Mucosa of rectum (tissue), 2 donors: ENCODE data around the gene GDAP2.
"Not testable (repeated sequence)": the region's sequence is repeated elsewhere in the genome, so short reads cannot be mapped to it uniquely, and the experiment has no call there.

Experiments used
- H3K27ac ChIP-seq, 2 donors: one replicate each; pipeline ENCODE4 v1.7.0; 2013; ENCODE audit warnings: inconsistent platforms in 2 of 2, low read depth in 2 of 2, low read length in 2 of 2
- H3K27me3 ChIP-seq, 2 donors: one replicate each; pipeline ENCODE4 v1.7.0; 2013; ENCODE audit warnings: low read length in 2 of 2; ENCODE audit not compliant: control insufficient read depth in 2 of 2, insufficient read depth in 2 of 2
- H3K36me3 ChIP-seq, 2 donors: one replicate each; pipeline ENCODE4 v1.7.0; 2013; ENCODE audit warnings: low read length in 2 of 2; ENCODE audit not compliant: control insufficient read depth in 2 of 2, insufficient read depth in 2 of 2
- H3K4me1 ChIP-seq, 2 donors: one replicate each; pipeline ENCODE4 v1.7.0; 2013; ENCODE audit warnings: low read length in 2 of 2, mild to moderate bottlenecking in 1 of 2; ENCODE audit not compliant: control insufficient read depth in 2 of 2, insufficient read depth in 2 of 2
- H3K4me3 ChIP-seq, 2 donors: one replicate each; pipeline ENCODE4 v1.7.0; 2013; ENCODE audit warnings: low read length in 2 of 2
- H3K9ac ChIP-seq, 2 donors: one replicate each; pipeline ENCODE4 v1.7.0; 2013; ENCODE audit warnings: low read length in 2 of 2, low read depth in 1 of 2, mild to moderate bottlenecking in 1 of 2
- H3K9me3 ChIP-seq, 2 donors: one replicate each; pipeline ENCODE4 v1.7.0; 2013; ENCODE audit warnings: low read length in 2 of 2; ENCODE audit not compliant: control insufficient read depth in 2 of 2
- donor health status: healthy.
- donor health status: Normal muscosa, but diverticular disease.

Gene GDAP2

DNA sequence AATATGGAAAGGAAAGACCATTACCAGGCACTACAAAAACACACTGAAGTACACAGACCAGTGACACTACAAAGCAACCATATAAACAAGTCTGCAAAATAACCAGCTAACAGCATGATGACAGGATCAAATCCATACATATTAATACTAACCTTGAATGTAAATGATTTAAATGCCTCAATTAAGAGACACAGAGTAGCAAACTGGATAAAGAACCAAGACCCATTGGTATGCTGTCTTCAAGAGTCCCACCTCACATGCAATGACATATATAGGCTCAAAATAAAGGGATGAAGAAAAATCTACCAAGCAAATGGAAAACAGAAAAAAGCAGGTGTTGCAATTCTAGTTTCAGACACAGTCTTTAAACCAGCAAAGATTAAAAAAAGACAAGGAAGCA lies 84.9 kb downstream of the GDAP2 start:
- not testable (repeated sequence) for H3K27ac ChIP-seq, H3K9me3 ChIP-seq, H3K36me3 ChIP-seq, H3K27me3 ChIP-seq, H3K4me3 ChIP-seq, H3K9ac ChIP-seq, H3K4me1 ChIP-seq

- H3K27ac ChIP-seq, result no peak overlapping the region
- no peak overlapping the region for H3K9ac ChIP-seq
- H3K27me3 ChIP-seq, result no peaks in the 10 kb centered on the region
- H3K36me3 ChIP-seq, result no peaks in the 10 kb centered on the region
- H3K4me1 ChIP-seq, result no peaks in the 10 kb centered on the region
- H3K4me3 ChIP-seq, result no peak overlapping the region
- H3K9me3 ChIP-seq, result no peaks in the 10 kb centered on the region
These were observed 85.6 kb downstream of the GDAP2 start for GRCh38 chr1:117843791-117844190.

GRCh38 chr1:117842408-117843170 lies 86.8 kb downstream of the GDAP2 start:
- H3K9ac ChIP-seq, result no peak overlapping the region
- no peak overlapping the region for H3K27ac ChIP-seq
- H3K27me3 ChIP-seq, result no peaks in the 10 kb centered on the region
- H3K9me3 ChIP-seq, result no peaks in the 10 kb centered on the region
- H3K4me3 ChIP-seq, result no peak overlapping the region
- no peaks in the 10 kb centered on the region for H3K4me1 ChIP-seq
- no peaks in the 10 kb centered on the region for H3K36me3 ChIP-seq

DNA sequence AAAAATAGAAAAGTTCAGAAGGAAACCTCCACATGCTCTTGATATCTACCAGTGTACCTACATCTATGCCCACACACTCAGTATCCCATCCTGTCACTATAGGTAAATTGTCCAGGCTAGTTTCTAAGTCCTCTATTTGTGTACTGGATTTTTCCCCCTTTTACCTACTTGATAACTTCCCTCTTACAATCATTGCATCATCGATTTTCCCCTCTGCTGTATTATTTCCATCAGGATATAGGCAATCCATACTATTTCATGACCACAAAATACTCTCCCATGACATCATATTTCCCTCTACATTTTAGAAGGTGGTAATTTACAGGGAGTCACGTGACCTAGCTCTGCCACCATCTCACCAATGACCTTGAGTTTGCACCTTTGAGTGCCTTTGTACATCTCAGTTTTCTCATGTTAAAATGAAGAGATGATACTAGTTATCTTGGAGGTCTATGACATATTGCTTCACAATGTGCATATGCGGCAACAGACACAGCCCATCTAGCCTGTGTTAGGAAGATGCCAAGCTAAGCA lies 88.2 kb downstream of the GDAP2 start:
- no peaks in the 10 kb centered on the region for H3K9me3 ChIP-seq
- no peaks in the 10 kb centered on the region for H3K36me3 ChIP-seq
- H3K27me3 ChIP-seq, result no peaks in the 10 kb centered on the region
- no peak overlapping the region for H3K27ac ChIP-seq
- H3K4me1 ChIP-seq, result no peaks in the 10 kb centered on the region
- H3K4me3 ChIP-seq, result no peak overlapping the region
- no peak overlapping the region for H3K9ac ChIP-seq

- no peak overlapping the region for H3K4me3 ChIP-seq
- H3K4me1 ChIP-seq, result no peaks in the 10 kb centered on the region
- no peak overlapping the region for H3K27ac ChIP-seq
- no peaks in the 10 kb centered on the region for H3K36me3 ChIP-seq
- H3K9me3 ChIP-seq, result no peaks in the 10 kb centered on the region
- H3K9ac ChIP-seq, result no peak overlapping the region
- H3K27me3 ChIP-seq, result no peaks in the 10 kb centered on the region
These were observed 90.5 kb downstream of the GDAP2 start for GRCh38 chr1:117838911-117839310.

GRCh38 chr1:117836069-117836468 lies 93.4 kb downstream of the GDAP2 start:
- H3K27me3 ChIP-seq, result no peaks in the 10 kb centered on the region

DNA sequence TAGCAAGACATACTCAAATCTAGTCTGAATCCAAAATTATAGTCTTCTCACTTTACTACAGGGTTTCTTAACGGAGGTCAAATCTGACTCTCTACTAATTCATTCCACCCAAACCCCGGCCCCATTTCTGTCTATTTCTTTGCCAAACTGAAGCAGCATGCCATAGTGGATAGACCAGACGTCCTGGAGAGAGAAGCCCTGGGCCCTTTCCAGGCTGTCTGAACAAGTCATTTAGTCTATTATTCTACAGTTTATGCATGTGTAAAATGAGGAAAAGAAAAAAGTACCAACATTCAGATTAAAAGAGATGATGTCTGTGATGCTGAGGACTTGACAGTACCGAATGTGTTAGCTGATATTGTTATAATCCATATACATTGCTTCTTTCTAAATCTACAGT lies 95.0 kb downstream of the GDAP2 start:
- no peaks in the 10 kb centered on the region for H3K27me3 ChIP-seq
- no peaks in the 10 kb centered on the region for H3K4me1 ChIP-seq
- no peak overlapping the region for H3K27ac ChIP-seq
- H3K4me3 ChIP-seq, result no peak overlapping the region
- no peak overlapping the region for H3K9ac ChIP-seq
- no peaks in the 10 kb centered on the region for H3K36me3 ChIP-seq
- H3K9me3 ChIP-seq, result no peaks in the 10 kb centered on the region

More at GRCh38 chr1:117836069-117836468, 93.4 kb downstream of the GDAP2 start:
- H3K9me3 ChIP-seq, result no peaks in the 10 kb centered on the region
- no peak overlapping the region for H3K27ac ChIP-seq
- no peak overlapping the region for H3K4me3 ChIP-seq
- no peaks in the 10 kb centered on the region for H3K36me3 ChIP-seq
- H3K9ac ChIP-seq, result no peak overlapping the region
- no peaks in the 10 kb centered on the region for H3K4me1 ChIP-seq

GRCh38 chr1:117832453-117832852 lies 97.0 kb downstream of the GDAP2 start:
- H3K4me1 ChIP-seq, result no peaks in the 10 kb centered on the region
- H3K4me3 ChIP-seq, result no peak overlapping the region
- no peak overlapping the region for H3K27ac ChIP-seq
- no peaks in the 10 kb centered on the region for H3K36me3 ChIP-seq
- no peaks in the 10 kb centered on the region for H3K27me3 ChIP-seq
- H3K9ac ChIP-seq, result no peak overlapping the region
- no peaks in the 10 kb centered on the region for H3K9me3 ChIP-seq

DNA sequence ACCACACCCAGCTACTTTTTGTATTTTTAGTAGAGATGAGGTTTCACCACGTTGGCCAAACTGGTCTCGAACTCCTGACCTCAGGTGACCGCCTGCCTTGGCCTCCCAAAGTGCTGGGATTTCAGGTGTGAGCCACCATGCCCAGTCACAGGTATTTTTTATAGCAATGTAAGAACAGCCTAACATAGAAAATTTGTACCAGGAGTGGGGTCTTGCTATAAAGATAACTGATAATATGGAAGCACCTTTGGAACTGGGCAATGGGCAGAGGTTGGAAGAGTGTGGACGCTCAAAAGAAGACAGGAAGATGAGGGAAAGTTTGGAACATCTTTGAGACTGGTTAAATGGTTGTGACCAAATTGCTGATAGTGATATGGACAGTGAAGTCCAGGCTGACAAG lies 99.2 kb downstream of the GDAP2 start:
- Histone ChIP-seq H3K9ac (no peak overlapping the region), H3K27me3 (no peaks in the 10 kb centered on the region), H3K27ac (no peak overlapping the region)

DNA sequence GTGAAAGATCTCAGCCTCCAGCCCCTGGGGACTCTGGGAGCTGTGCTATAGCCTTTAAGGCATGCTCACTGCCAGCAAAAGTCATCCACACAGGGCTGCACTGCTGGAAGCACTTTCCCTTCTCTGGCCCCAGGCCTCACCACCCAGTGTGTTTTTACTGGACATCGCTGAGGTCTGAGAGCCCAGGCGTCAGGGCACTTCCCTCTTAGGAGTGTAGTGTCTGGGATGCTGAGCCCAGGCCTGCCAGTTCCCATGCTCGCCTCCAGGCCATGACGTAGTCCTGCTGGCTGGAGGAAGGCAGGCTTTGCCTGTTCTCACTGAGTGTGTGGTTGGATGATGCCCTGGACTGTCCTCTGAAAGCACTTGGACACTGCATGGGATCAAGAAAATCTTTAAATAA lies 101.2 kb downstream of the GDAP2 start:
- Histone ChIP-seq H3K27ac (no peak overlapping the region), H3K4me3 (no peak overlapping the region), H3K9me3 (no peaks in the 10 kb centered on the region), H3K9ac (no peak overlapping the region), H3K4me1 (no peaks in the 10 kb centered on the region), H3K36me3 (no peaks in the 10 kb centered on the region), H3K27me3 (no peaks in the 10 kb centered on the region)

More for the DNA sequence above, 99.2 kb downstream of the GDAP2 start:
- Histone ChIP-seq H3K4me1 (no peaks in the 10 kb centered on the region), H3K36me3 (no peaks in the 10 kb centered on the region), H3K9me3 (no peaks in the 10 kb centered on the region), H3K4me3 (no peak overlapping the region)
